ENCODE data around the gene VPS33B. TPM values are rescaled to one million over a fixed set of nuclear protein-coding genes. Genes with fewer than 3 reads are reported as not detected.

Gene VPS33B
- total RNA-seq, 1 donor from 2014 or later, result 4.8 TPM

- H3K4me3 ChIP-seq, result peak overlapping the region; percentile 84
- intact Hi-C loops (cut with micrococcal nuclease), result no loop called here
- peaks cover 41% of the 10 kb centered on the region for H3K36me3 ChIP-seq
- DNase-seq, result no peak
- TF ChIP-seq CTCF (IDR thresholded peaks at IDR 0.05; ENCODE audit: borderline replicate concordance), result no peak
- H3K4me1 ChIP-seq, result peaks cover 71% of the 10 kb centered on the region
- no peaks in the 10 kb centered on the region for H3K9me3 ChIP-seq (replicated peaks)
- H3K27me3 ChIP-seq (ENCODE audit: low read depth), result no peaks in the 10 kb centered on the region
- no peak overlapping the region for H3K27ac ChIP-seq (replicated peaks)
Observed at GRCh38 chr15:90957791-90958190, 64.6 kb downstream of the VPS33B start.

- intact Hi-C loops (cut with micrococcal nuclease), result no loop called here
- no peak for TF ChIP-seq CTCF (IDR thresholded peaks at IDR 0.05; ENCODE audit: borderline replicate concordance)
- Histone ChIP-seq H3K4me3 (peak overlapping the region; percentile 84), H3K9me3 (replicated peaks) (no peaks in the 10 kb centered on the region), H3K36me3 (peaks cover 41% of the 10 kb centered on the region), H3K27me3 (ENCODE audit: low read depth) (no peaks in the 10 kb centered on the region), H3K27ac (replicated peaks) (peak overlapping the region; percentile 73), H3K4me1 (peaks cover 71% of the 10 kb centered on the region)
- no peak for DNase-seq
Observed at GRCh38 chr15:90957031-90957790, 65.2 kb downstream of the VPS33B start.

- TF ChIP-seq CTCF (IDR thresholded peaks at IDR 0.05; ENCODE audit: borderline replicate concordance), result peak; percentile 96
- peaks cover 70% of the 10 kb centered on the region for H3K4me1 ChIP-seq
- peak overlapping the region; percentile 84 for H3K4me3 ChIP-seq
- H3K27me3 ChIP-seq (ENCODE audit: low read depth), result no peaks in the 10 kb centered on the region
- H3K9me3 ChIP-seq (replicated peaks), result no peaks in the 10 kb centered on the region
- DNase-seq, result peak; percentile 80
- H3K36me3 ChIP-seq, result peaks cover 41% of the 10 kb centered on the region
- peak overlapping the region; percentile 73 for H3K27ac ChIP-seq (replicated peaks)
- intact Hi-C loops (cut with micrococcal nuclease), result no loop called here
Observed at GRCh38 chr15:90956274-90957030, 65.9 kb downstream of the VPS33B start.

- H3K4me3 ChIP-seq, result peak overlapping the region; percentile 91
- H3K27me3 ChIP-seq (ENCODE audit: low read depth), result no peaks in the 10 kb centered on the region
- TF ChIP-seq CTCF (IDR thresholded peaks at IDR 0.05; ENCODE audit: borderline replicate concordance), result no peak
- H3K9me3 ChIP-seq (replicated peaks), result no peaks in the 10 kb centered on the region
- intact Hi-C loops (cut with micrococcal nuclease), result no loop called here
- H3K4me1 ChIP-seq, result peaks cover 63% of the 10 kb centered on the region
- H3K27ac ChIP-seq (replicated peaks), result no peak overlapping the region
- DNase-seq, result no peak
- H3K36me3 ChIP-seq, result peaks cover 41% of the 10 kb centered on the region
Observed at GRCh38 chr15:90955624-90956273, 66.6 kb downstream of the VPS33B start.
